ENCODE data around the gene BABAM2. TPM values are rescaled to one million over a fixed set of nuclear protein-coding genes. Genes with fewer than 3 reads are reported as not detected.

Gene BABAM2
- total and polyA plus RNA-seq, 2 experiments from 2014 or later: 17.8 to 21.5 TPM

DNA sequence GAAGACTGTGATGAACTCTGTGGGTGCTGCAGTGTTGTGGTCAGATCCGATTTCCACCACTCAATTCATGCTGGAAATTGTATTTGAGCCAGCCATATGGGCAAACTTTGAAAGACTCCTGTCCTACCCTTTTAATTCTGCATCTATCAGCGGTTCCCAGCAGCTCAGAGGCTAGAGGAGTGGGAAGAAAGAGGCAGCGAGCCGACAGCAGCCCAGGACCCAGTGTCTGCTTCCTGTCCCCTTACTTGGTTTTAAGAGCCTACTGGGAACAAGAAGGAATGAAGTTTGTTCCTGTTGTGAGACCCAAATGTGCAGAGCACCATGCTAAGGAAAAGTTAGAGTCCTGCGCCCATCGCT lies 429.5 kb downstream of the BABAM2 start:
- H3K27me3 Mint-ChIP-seq (ENCODE audit: insufficient read depth, low read depth, poor library complexity): peaks cover 1% of the 10 kb centered on the region

More for the DNA sequence above, 429.5 kb downstream of the BABAM2 start:
- Histone ChIP-seq H3K79me2 (replicated peaks; ENCODE audit: insufficient read depth) (no peaks in the 10 kb centered on the region), H3K9me2 (ENCODE audit: insufficient read depth) (peaks cover 7% of the 10 kb centered on the region), H3K4me1 (ENCODE audit: insufficient read depth) (peaks cover 22% of the 10 kb centered on the region), H3K4me2 (no peak overlapping the region), H3K27ac (ENCODE audit: low read depth) (no peak overlapping the region), H4K20me1 (replicated peaks; ENCODE audit: insufficient read depth) (no peaks in the 10 kb centered on the region), H2AFZ (no peak overlapping the region), H3F3A (replicated peaks; ENCODE audit: low read depth) (no peaks in the 10 kb centered on the region), H3K27me3 (ENCODE audit: insufficient read depth) (no peaks in the 10 kb centered on the region), H3K36me3 (ENCODE audit: insufficient read depth) (no peaks in the 10 kb centered on the region), H3K4me3 (no peak overlapping the region)
- TF ChIP-seq ZNF114 (CRISPR knock-in tag; IDR thresholded peaks at IDR 0.05) (no peak), EZH2phosphoT487 (IDR thresholded peaks at IDR 0.05; ENCODE audit: unreplicated experiment) (no peak), NANOG (IDR thresholded peaks at IDR 0.05; ENCODE audit: borderline replicate concordance) (no peak), STAT1 (IDR thresholded peaks at IDR 0.05; ENCODE audit: unreplicated experiment) (no peak), JUNB (IDR thresholded peaks at IDR 0.05; ENCODE audit: unreplicated experiment) (no peak), POLR2AphosphoS5 (IDR thresholded peaks at IDR 0.05; ENCODE audit: low read depth) (no peak), EZH2 (IDR thresholded peaks at IDR 0.05; ENCODE audit: low read depth, unreplicated experiment) (no peak), CREB1 (CRISPR knock-in tag; IDR thresholded peaks at IDR 0.05; ENCODE audit: low read depth) (no peak)
- TF ChIP-seq, protein P1, sequence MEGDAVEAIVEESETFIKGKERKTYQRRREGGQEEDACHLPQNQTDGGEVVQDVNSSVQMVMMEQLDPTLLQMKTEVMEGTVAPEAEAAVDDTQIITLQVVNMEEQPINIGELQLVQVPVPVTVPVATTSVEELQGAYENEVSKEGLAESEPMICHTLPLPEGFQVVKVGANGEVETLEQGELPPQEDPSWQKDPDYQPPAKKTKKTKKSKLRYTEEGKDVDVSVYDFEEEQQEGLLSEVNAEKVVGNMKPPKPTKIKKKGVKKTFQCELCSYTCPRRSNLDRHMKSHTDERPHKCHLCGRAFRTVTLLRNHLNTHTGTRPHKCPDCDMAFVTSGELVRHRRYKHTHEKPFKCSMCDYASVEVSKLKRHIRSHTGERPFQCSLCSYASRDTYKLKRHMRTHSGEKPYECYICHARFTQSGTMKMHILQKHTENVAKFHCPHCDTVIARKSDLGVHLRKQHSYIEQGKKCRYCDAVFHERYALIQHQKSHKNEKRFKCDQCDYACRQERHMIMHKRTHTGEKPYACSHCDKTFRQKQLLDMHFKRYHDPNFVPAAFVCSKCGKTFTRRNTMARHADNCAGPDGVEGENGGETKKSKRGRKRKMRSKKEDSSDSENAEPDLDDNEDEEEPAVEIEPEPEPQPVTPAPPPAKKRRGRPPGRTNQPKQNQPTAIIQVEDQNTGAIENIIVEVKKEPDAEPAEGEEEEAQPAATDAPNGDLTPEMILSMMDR (conservative IDR thresholded peaks at IDR 0.05; ENCODE audit: low read depth in 2 of 2): no peak
- TF ChIP-seq, protein P2, sequence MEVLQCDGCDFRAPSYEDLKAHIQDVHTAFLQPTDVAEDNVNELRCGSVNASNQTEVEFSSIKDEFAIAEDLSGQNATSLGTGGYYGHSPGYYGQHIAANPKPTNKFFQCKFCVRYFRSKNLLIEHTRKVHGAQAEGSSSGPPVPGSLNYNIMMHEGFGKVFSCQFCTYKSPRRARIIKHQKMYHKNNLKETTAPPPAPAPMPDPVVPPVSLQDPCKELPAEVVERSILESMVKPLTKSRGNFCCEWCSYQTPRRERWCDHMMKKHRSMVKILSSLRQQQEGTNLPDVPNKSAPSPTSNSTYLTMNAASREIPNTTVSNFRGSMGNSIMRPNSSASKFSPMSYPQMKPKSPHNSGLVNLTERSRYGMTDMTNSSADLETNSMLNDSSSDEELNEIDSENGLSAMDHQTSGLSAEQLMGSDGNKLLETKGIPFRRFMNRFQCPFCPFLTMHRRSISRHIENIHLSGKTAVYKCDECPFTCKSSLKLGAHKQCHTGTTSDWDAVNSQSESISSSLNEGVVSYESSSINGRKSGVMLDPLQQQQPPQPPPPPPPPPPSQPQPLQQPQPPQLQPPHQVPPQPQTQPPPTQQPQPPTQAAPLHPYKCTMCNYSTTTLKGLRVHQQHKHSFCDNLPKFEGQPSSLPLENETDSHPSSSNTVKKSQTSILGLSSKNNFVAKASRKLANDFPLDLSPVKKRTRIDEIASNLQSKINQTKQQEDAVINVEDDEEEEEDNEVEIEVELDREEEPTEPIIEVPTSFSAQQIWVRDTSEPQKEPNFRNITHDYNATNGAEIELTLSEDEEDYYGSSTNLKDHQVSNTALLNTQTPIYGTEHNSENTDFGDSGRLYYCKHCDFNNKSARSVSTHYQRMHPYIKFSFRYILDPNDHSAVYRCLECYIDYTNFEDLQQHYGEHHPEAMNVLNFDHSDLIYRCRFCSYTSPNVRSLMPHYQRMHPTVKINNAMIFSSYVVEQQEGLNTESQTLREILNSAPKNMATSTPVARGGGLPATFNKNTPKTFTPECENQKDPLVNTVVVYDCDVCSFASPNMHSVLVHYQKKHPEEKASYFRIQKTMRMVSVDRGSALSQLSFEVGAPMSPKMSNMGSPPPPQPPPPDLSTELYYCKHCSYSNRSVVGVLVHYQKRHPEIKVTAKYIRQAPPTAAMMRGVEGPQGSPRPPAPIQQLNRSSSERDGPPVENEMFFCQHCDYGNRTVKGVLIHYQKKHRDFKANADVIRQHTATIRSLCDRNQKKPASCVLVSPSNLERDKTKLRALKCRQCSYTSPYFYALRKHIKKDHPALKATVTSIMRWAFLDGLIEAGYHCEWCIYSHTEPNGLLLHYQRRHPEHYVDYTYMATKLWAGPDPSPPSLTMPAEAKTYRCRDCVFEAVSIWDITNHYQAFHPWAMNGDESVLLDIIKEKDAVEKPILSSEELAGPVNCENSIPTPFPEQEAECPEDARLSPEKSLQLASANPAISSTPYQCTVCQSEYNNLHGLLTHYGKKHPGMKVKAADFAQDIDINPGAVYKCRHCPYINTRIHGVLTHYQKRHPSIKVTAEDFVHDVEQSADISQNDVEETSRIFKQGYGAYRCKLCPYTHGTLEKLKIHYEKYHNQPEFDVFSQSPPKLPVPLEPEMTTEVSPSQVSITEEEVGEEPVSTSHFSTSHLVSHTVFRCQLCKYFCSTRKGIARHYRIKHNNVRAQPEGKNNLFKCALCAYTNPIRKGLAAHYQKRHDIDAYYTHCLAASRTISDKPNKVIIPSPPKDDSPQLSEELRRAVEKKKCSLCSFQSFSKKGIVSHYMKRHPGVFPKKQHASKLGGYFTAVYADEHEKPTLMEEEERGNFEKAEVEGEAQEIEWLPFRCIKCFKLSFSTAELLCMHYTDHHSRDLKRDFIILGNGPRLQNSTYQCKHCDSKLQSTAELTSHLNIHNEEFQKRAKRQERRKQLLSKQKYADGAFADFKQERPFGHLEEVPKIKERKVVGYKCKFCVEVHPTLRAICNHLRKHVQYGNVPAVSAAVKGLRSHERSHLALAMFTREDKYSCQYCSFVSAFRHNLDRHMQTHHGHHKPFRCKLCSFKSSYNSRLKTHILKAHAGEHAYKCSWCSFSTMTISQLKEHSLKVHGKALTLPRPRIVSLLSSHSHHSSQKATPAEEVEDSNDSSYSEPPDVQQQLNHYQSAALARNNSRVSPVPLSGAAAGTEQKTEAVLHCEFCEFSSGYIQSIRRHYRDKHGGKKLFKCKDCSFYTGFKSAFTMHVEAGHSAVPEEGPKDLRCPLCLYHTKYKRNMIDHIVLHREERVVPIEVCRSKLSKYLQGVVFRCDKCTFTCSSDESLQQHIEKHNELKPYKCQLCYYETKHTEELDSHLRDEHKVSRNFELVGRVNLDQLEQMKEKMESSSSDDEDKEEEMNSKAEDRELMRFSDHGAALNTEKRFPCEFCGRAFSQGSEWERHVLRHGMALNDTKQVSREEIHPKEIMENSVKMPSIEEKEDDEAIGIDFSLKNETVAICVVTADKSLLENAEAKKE (CRISPR knock-in tag; IDR thresholded peaks at IDR 0.05): no peak
- TF ChIP-seq, protein P3, sequence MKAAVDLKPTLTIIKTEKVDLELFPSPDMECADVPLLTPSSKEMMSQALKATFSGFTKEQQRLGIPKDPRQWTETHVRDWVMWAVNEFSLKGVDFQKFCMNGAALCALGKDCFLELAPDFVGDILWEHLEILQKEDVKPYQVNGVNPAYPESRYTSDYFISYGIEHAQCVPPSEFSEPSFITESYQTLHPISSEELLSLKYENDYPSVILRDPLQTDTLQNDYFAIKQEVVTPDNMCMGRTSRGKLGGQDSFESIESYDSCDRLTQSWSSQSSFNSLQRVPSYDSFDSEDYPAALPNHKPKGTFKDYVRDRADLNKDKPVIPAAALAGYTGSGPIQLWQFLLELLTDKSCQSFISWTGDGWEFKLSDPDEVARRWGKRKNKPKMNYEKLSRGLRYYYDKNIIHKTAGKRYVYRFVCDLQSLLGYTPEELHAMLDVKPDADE (IDR thresholded peaks at IDR 0.05): no peak
- TF ChIP-seq, protein P4, sequence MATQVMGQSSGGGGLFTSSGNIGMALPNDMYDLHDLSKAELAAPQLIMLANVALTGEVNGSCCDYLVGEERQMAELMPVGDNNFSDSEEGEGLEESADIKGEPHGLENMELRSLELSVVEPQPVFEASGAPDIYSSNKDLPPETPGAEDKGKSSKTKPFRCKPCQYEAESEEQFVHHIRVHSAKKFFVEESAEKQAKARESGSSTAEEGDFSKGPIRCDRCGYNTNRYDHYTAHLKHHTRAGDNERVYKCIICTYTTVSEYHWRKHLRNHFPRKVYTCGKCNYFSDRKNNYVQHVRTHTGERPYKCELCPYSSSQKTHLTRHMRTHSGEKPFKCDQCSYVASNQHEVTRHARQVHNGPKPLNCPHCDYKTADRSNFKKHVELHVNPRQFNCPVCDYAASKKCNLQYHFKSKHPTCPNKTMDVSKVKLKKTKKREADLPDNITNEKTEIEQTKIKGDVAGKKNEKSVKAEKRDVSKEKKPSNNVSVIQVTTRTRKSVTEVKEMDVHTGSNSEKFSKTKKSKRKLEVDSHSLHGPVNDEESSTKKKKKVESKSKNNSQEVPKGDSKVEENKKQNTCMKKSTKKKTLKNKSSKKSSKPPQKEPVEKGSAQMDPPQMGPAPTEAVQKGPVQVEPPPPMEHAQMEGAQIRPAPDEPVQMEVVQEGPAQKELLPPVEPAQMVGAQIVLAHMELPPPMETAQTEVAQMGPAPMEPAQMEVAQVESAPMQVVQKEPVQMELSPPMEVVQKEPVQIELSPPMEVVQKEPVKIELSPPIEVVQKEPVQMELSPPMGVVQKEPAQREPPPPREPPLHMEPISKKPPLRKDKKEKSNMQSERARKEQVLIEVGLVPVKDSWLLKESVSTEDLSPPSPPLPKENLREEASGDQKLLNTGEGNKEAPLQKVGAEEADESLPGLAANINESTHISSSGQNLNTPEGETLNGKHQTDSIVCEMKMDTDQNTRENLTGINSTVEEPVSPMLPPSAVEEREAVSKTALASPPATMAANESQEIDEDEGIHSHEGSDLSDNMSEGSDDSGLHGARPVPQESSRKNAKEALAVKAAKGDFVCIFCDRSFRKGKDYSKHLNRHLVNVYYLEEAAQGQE (IDR thresholded peaks at IDR 0.05; ENCODE audit: unreplicated experiment): no peak
- H3K27ac Mint-ChIP-seq: no peak overlapping the region
- no peak for ATAC-seq
- no peaks in the 10 kb centered on the region for H3K9me3 Mint-ChIP-seq
- no peak for DNase-seq (ENCODE audit: low spot score)
- no peak overlapping the region for H3K4me3 Mint-ChIP-seq
- H3K36me3 Mint-ChIP-seq (ENCODE audit: low read depth): no peaks in the 10 kb centered on the region
- H3K4me1 Mint-ChIP-seq: peaks cover 40% of the 10 kb centered on the region
